HK-2 (cell line): ENCODE results near the gene NACC2.

Experiments
- DNase-seq: peaks from one replicate; pipeline ENCODE4 v3.0.0-alpha.2; 2018; ENCODE audit not compliant: unreplicated experiment

The NACC2 gene

GRCh38 chr9:135960411-135961276 lies 134.4 kb downstream of the NACC2 start:
- DNase-seq = peak; percentile 43

GRCh38 chr9:135959814-135960213 lies 135.3 kb downstream of the NACC2 start:
- no peak for DNase-seq

- no peak for DNase-seq
These were observed 136.6 kb downstream of the NACC2 start for GRCh38 chr9:135958485-135958884.

- DNase-seq = no peak
These were observed 137.7 kb downstream of the NACC2 start for GRCh38 chr9:135957431-135957830.

- DNase-seq = no peak
These were observed 138.3 kb downstream of the NACC2 start for GRCh38 chr9:135956802-135957174.
